K562 (cell line): ENCODE results near the gene PLA2G4C. TPM values are rescaled to one million over a fixed set of nuclear protein-coding genes. Genes with fewer than 3 reads are reported as not detected.
"Not testable (repeated sequence)": the region's sequence is repeated elsewhere in the genome, so short reads cannot be mapped to it uniquely, and the experiment has no call there.

Experiments
- ATAC-seq: fragments of 200-7000 bp; cut with Tn5 transposase; 3 replicates; pipeline ENCODE4 v1.9.1; 2020; ENCODE audit warnings: moderate library complexity
- BruUV-seq: library from RNA; stranded (reverse); fragments of 400-500 nt; replicated peaks from 2 replicates; lab custom pipeline; 2021; lab: Mats Ljungman, UMichigan
- CTCF ChIA-PET: fragments of 300-600 bp; formaldehyde crosslinking; extraction: SDS; loops from one replicate; lab custom pipeline; 2021; ENCODE audit warnings: low intra/inter-chr PET ratio; lab: Yijun Ruan, JAX
- POLR2A ChIA-PET: fragments of 300-600, 350-650 bp; sonication (Branson Sonifier 250); formaldehyde crosslinking; extraction: SDS; loops from one replicate; lab custom pipeline; 2021; ENCODE audit warnings: antibody characterized with exemption, inconsistent platforms; lab: Yijun Ruan, JAX
- DNase-seq, 4 experiments: peaks; one replicate each; pipeline versions ENCODE4 v3.0.0 to v3.0.0-alpha.2; 2011 to 2018; ENCODE audit warnings: low spot score in 3 of 4, mixed read lengths in 3 of 4; ENCODE audit errors: extremely low read depth in 1 of 4
- FAIRE-seq: peaks from 2 replicates; lab custom pipeline; 2011; peaks lifted over from hg19 to GRCh38; lab: Jason Lieb, UNC
- H2AFZ ChIP-seq: 2 replicates; pipeline ENCODE4 v1.6.0; 2011; ENCODE audit warnings: low read depth, low read length, control low read depth, inconsistent platforms
- H3K27ac ChIP-seq: fragments of 200-600 bp; 3 replicates; pipeline ENCODE4 v1.8.0; 2011; ENCODE audit warnings: low read depth, mild to moderate bottlenecking, control low read depth, inconsistent platforms, low read length, moderate library complexity, mixed read lengths; ENCODE audit errors: extremely low read depth
- H3K27me3 ChIP-seq, 2 experiments: fragments of 300-600 bp in 1 of 2; 2 replicates in 1 of 2; 3 replicates in 1 of 2; pipeline versions ENCODE4 v1.6.0 to v1.8.0; 2011; ENCODE audit warnings: inconsistent platforms in 2 of 2, low read length in 2 of 2, mild to moderate bottlenecking in 1 of 2, mixed read lengths in 1 of 2, moderate library complexity in 1 of 2; ENCODE audit not compliant: control insufficient read depth in 2 of 2, insufficient read depth in 2 of 2
- H3K36me3 ChIP-seq: fragments of 300-600 bp; 3 replicates; pipeline ENCODE4 v1.8.0; 2011; ENCODE audit warnings: mild to moderate bottlenecking, low read length, inconsistent platforms; ENCODE audit not compliant: control insufficient read depth, insufficient read depth
- H3K4me1 ChIP-seq, 2 experiments: fragments of 200-600 bp in 1 of 2; replicated peaks in 1 of 2; 2 replicates in 1 of 2; 3 replicates in 1 of 2; pipeline versions ENCODE4 v1.5.1 to v1.8.0; 2011; ENCODE audit warnings: inconsistent platforms in 2 of 2, low read length in 2 of 2, mild to moderate bottlenecking in 1 of 2, mixed read lengths in 1 of 2, moderate library complexity in 1 of 2; ENCODE audit not compliant: control insufficient read depth in 2 of 2, insufficient read depth in 2 of 2
- H3K4me2 ChIP-seq: 2 replicates; pipeline ENCODE4 v1.6.1; 2011; ENCODE audit warnings: low read length, control low read depth, inconsistent platforms, mixed read lengths; ENCODE audit not compliant: insufficient read depth
- H3K4me3 ChIP-seq: fragments of 200-600 bp; sonication (generic), shearing (Covaris generic); 2 replicates; pipeline ENCODE4 v1.5.1; 2016; ENCODE audit warnings: control low read depth, inconsistent platforms
- H3K79me2 ChIP-seq: fragments of 200-600 bp; 3 replicates; pipeline ENCODE4 v1.8.0; 2011; ENCODE audit warnings: low read length, inconsistent platforms; ENCODE audit not compliant: control insufficient read depth, insufficient read depth
- H3K9ac ChIP-seq, 2 experiments: 2 replicates each; pipeline versions ENCODE4 v1.6.0 to v1.6.1; 2011; ENCODE audit warnings: low read depth in 2 of 2, low read length in 2 of 2, control low read depth in 1 of 2, inconsistent platforms in 1 of 2, mild to moderate bottlenecking in 1 of 2, mixed read lengths in 1 of 2; ENCODE audit not compliant: insufficient read depth in 1 of 2
- H3K9me1 ChIP-seq: one replicate; pipeline ENCODE4 v1.6.0; 2011; ENCODE audit warnings: inconsistent platforms, mild to moderate bottlenecking, low read length, moderate library complexity; ENCODE audit not compliant: control insufficient read depth, insufficient read depth
- H3K9me3 ChIP-seq: replicated peaks from 2 replicates; pipeline ENCODE4 v1.5.1; 2011; ENCODE audit warnings: low read depth, low read length, inconsistent platforms; ENCODE audit not compliant: control insufficient read depth, insufficient read depth
- H4K20me1 ChIP-seq: replicated peaks from 2 replicates; pipeline ENCODE4 v1.6.1; 2011; ENCODE audit warnings: low read length, inconsistent platforms, mixed read lengths; ENCODE audit not compliant: control insufficient read depth, insufficient read depth
- NFIC ChIP-seq: fragments of 450-650 bp; IDR thresholded peaks from 2 replicates; pipeline ENCODE4 v1.6.1; 2017; ENCODE audit warnings: mild to moderate bottlenecking, inconsistent platforms
- ZNF134 ChIP-seq: fragments of 250-450 bp; sonication (Bioruptor Pico); conservative IDR thresholded peaks from 2 replicates; pipeline ENCODE4 v1.4.0; 2020
- ZNF146 ChIP-seq: IDR thresholded peaks from one replicate; pipeline ENCODE4 v1.6.1; 2018; ENCODE audit warnings: missing compliant biosample characterization; ENCODE audit not compliant: unreplicated experiment
- WGBS: fragments of 100-300 bp; shearing (Covaris generic); methylation state at CpG from one replicate; pipeline ENCODE4 v1.1.6; 2016; ENCODE audit warnings: low coverage, mixed read lengths; ENCODE audit not compliant: insufficient coverage; ENCODE audit errors: missing lambda C conversion rate; 5-methylcytosine and 5-hydroxymethylcytosine counted together
- in situ Hi-C: fragments of 300-500 bp; cut with MboI; formaldehyde crosslinking; loops from 4 replicates; pipeline ENCODE4 v1.15.0; 2018; ENCODE audit warnings: inconsistent platforms, mixed read lengths
- intact Hi-C: fragments of 100-400 bp; cut with micrococcal nuclease; formaldehyde crosslinking; loops from 2 replicates; pipeline ENCODE4 v1.14.2; 2022
- polyA plus RNA-seq, 8 experiments: library from polyadenylated mRNA; depleted of rRNA in 4 of 8; stranded (reverse) in 5 of 8; unstranded in 3 of 8; fragments of >200 nt; fragmentation: Nextera tagmentation in 2 of 8; fragmentation: Illumina TruSeq in 1 of 8; extraction: Ambion mirVana in 2 of 8; extraction: Trizol in 1 of 8; gene quantifications; 2 replicates each; pipeline versions ENCODE4 v1.2.1 to v1.2.3, GENCODE V29; 2011 to 2014; ENCODE audit warnings: inconsistent platforms in 1 of 8, missing spikeins in 1 of 8
- total RNA-seq, 7 experiments: library from RNA; depleted of rRNA in 6 of 7; stranded (reverse); fragments of >200 nt in 6 of 7; fragmentation: Illumina TruSeq in 2 of 7; extraction: Trizol in 2 of 7; gene quantifications; 2 replicates each; pipeline versions ENCODE4 v1.2.1 to v1.2.3, GENCODE V29; 2011 to 2021; ENCODE audit warnings: low replicate concordance in 1 of 7
- TF ChIP-seq, protein P1 (sequence below): fragments of 250-450 bp; sonication (Bioruptor Pico); IDR thresholded peaks from 2 replicates; pipeline ENCODE4 v1.9.0; 2021; ENCODE audit warnings: mild to moderate bottlenecking

PLA2G4C gene
- total and polyA plus RNA-seq, 9 of the 15 experiments (the other 6 are each of a cell fraction or from before 2014, with no cell fraction given), result 0.27 to 0.35 (median 0.35) TPM; not detected in 6

DNA sequence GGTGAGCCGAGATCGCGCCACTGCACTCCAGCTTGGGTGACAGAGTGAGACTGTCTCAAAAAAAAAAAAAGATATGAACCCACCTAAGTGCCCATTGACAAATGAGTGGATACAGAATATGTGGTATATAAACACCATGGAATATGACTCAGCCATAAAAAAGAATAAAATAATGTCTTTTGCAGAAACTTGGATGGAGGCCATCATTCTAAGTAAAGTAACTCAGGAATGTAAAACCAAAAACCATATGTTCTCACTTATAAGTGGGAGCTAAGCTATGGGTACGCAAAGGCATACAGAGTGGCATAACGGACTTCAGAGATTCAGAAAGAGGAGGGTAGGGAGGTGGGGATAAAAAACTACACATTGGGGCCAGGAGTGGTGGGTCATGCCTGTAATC, 29.5 kb downstream of the PLA2G4C start:
- Histone ChIP-seq H3K4me1 (no peaks in the 10 kb centered on the region; a peak in 1 of 5 replicates), H3K36me3 (no peaks in the 10 kb centered on the region), H2AFZ (no peak overlapping the region), H3K9ac (no peak overlapping the region), H4K20me1 (no peaks in the 10 kb centered on the region), H3K4me2 (no peak overlapping the region), H3K27ac (no peak overlapping the region), H3K79me2 (no peaks in the 10 kb centered on the region), H3K9me3 (no peaks in the 10 kb centered on the region), H3K4me3 (no peak overlapping the region), H3K9me1 (no peaks in the 10 kb centered on the region), H3K27me3 (peaks cover 5 to 22% of the 10 kb centered on the region in 2 experiments; a peak in 4 of 5 replicates)
- in situ Hi-C loops, result no loop called here
- FAIRE-seq (no peak), ATAC-seq (no peak), DNase-seq (no peak)
- WGBS, result 19% methylated on average over 5 of the region's 5 CpGs
- TF ChIP-seq, protein P1, sequence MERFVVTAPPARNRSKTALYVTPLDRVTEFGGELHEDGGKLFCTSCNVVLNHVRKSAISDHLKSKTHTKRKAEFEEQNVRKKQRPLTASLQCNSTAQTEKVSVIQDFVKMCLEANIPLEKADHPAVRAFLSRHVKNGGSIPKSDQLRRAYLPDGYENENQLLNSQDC, result no peak
- 0 out of 2 replicates have a peak, but pooled peaks have one; percentile 3 for TF ChIP-seq NFIC
- intact Hi-C loops, result no loop called here
- ChIA-PET CTCF (no interaction called here), POLR2A (no interaction called here)
- no TSS peak for BruUV-seq

DNA sequence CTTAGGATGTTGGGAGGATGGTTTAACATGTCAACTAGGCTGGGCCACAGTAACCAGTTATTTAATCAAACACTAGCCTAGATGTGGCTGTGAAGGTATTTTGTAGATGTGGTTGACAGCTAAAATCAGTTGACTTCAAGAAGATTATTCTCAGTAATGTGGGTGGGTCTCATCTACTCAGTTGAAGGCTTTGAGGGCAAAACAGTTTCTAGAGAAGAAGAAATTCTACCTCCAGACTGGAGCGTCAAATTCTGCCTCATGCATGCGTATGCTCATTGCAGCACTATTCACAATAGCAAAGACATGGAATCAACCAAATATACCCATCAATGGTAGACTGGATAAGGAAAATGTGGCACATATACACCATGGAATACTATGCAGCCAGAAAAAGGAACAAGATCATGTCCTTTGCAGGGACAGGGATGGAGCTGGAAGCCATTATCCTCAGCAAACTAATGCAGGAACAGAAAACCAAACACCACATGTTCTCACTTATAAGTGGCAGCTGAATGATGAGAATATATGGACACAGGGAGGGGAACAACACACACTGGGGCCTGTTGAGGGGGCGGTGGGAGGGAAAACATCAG, 40.3 kb downstream of the PLA2G4C start:
- H3K9me1 ChIP-seq, BruUV-seq, DNase-seq, H4K20me1 ChIP-seq, in situ Hi-C loops, FAIRE-seq, H3K27ac ChIP-seq, H3K9me3 ChIP-seq, H3K9ac ChIP-seq, ATAC-seq, CTCF ChIA-PET, H3K36me3 ChIP-seq, H3K4me1 ChIP-seq, POLR2A ChIA-PET, H3K4me2 ChIP-seq: not testable (repeated sequence)
- H3K27me3 ChIP-seq, result peaks cover 4 to 40% of the 10 kb centered on the region in 2 experiments; a peak in 4 of 5 replicates
- TF ChIP-seq ZNF146 (CRISPR knock-in tag), result peak; percentile 43
- peak; percentile 61; the same call in 1 of the 2 replicates for TF ChIP-seq ZNF134
- TF ChIP-seq, all 486 proteins: peak for 2; not testable (repeated sequence) for 484
- H3K4me3 ChIP-seq, intact Hi-C loops, H2AFZ ChIP-seq, H3K79me2 ChIP-seq: not testable (repeated sequence)
- WGBS, result 0% methylated on average over 3 of the region's 3 CpGs
